ENCODE results near the gene TSPAN13. TPM values are rescaled to one million over a fixed set of nuclear protein-coding genes. Genes with fewer than 3 reads are reported as not detected.

The TSPAN13 gene
- total and polyA plus RNA-seq, 2 of the 4 experiments (the other 2 are of a cell fraction) = 3.0 to 5.0 TPM

- no peak overlapping the region for H3K4me3 ChIP-seq (ENCODE audit: insufficient read depth, low read depth, low read length)
- BruUV-seq (replicated peaks) = no TSS peak
- no peak overlapping the region for H2BK120ac ChIP-seq (ENCODE audit: low read depth, low read length)
- H3K14ac ChIP-seq (replicated peaks; ENCODE audit: low read depth, low read length) = no peak overlapping the region
- H4K91ac ChIP-seq (ENCODE audit: insufficient read depth, low read depth, low read length) = no peak overlapping the region
- dilution Hi-C loops (cut with HindIII; ENCODE audit: low sequenced_read_pairs, unreplicated experiment) (no loop called here), in situ Hi-C loops (cut with MboI; ENCODE audit: low sequenced_read_pairs) (no loop called here), intact Hi-C loops (cut with micrococcal nuclease) (no loop called here)
- DNase-seq (no peak), ATAC-seq (ENCODE audit: low read depth) (no peak)
- H2BK15ac ChIP-seq (ENCODE audit: low read depth, low read length) = no peak overlapping the region
- H3K27ac ChIP-seq (ENCODE audit: insufficient read depth, low read length) = no peak overlapping the region
- no peak overlapping the region for H3K9ac ChIP-seq (ENCODE audit: low read depth, low read length)
- no peak overlapping the region for H2BK20ac ChIP-seq (ENCODE audit: low read depth, low read length)
- no peak overlapping the region for H3K18ac ChIP-seq (ENCODE audit: low read depth, low read length)
- no peaks in the 10 kb centered on the region for H3K27me3 ChIP-seq (ENCODE audit: control insufficient read depth, insufficient read depth, low read length)
- no peaks in the 10 kb centered on the region for H4K20me1 ChIP-seq (ENCODE audit: insufficient read depth, low read length)
- CTCF ChIA-PET = no interaction called here
- no peak overlapping the region for H4K8ac ChIP-seq (ENCODE audit: low read depth in 2 of 2, low read length in 2 of 2)
- WGBS, 2 experiments (ENCODE audit: extremely low coverage in 2 of 2, insufficient read length in 1 of 2) = no CpG with 5 or more reads among the region's 3 CpGs
- POLR2A ChIA-PET (ENCODE audit: unreplicated experiment) = interaction anchor here (0.6 kb wide), 1 partner anchor 84 kb away, joined by 3 read pairs; no protein-coding TSS in a partner anchor
- H3K4ac ChIP-seq (ENCODE audit: low read depth, low read length) = no peak overlapping the region
- no peak overlapping the region for H4K5ac ChIP-seq (ENCODE audit: low read depth, low read length)
- no peak overlapping the region for H2AK5ac ChIP-seq (ENCODE audit: low read depth, low read length)
- no peaks in the 10 kb centered on the region for H3K36me3 ChIP-seq (ENCODE audit: control insufficient read depth, insufficient read depth, low read length)
- H2BK5ac ChIP-seq (ENCODE audit: low read depth, low read length, poor library complexity, severe bottlenecking) = no peak overlapping the region
- no peak overlapping the region for H3K56ac ChIP-seq (ENCODE audit: extremely low read depth, insufficient read depth, low read length)
- H2AFZ ChIP-seq (replicated peaks; ENCODE audit: low read length, poor library complexity) = no peak overlapping the region
- TF ChIP-seq USF2 (IDR thresholded peaks at IDR 0.05; ENCODE audit: low read depth, low read length) = no peak
- TF ChIP-seq RCOR1 (IDR thresholded peaks at IDR 0.05; ENCODE audit: insufficient replicate concordance, low read length) = no peak
- no peak for TF ChIP-seq MAZ (IDR thresholded peaks at IDR 0.05; ENCODE audit: borderline replicate concordance, low read depth, low read length)
- no peak for TF ChIP-seq POLR2A (IDR thresholded peaks at IDR 0.05; ENCODE audit: low read depth, low read length)
- TF ChIP-seq FOS (IDR thresholded peaks at IDR 0.05; ENCODE audit: low read depth, low read length) = no peak
- TF ChIP-seq RFX5 (IDR thresholded peaks at IDR 0.05; ENCODE audit: low read depth, low read length) = no peak
- no peak for TF ChIP-seq SMC3 (IDR thresholded peaks at IDR 0.05; ENCODE audit: low read depth, low read length)
- no peak for TF ChIP-seq MXI1 (IDR thresholded peaks at IDR 0.05; ENCODE audit: borderline replicate concordance, low read depth, low read length)
- TF ChIP-seq CHD1 (IDR thresholded peaks at IDR 0.05; ENCODE audit: low read depth, low read length) = no peak
- H3K79me1 ChIP-seq (ENCODE audit: low read depth in 1 of 2, low read length in 2 of 2) = no peaks in the 10 kb centered on the region
- no peak overlapping the region for H2AK9ac ChIP-seq (replicated peaks; ENCODE audit: low read depth, low read length, poor library complexity)
- H3K4me1 ChIP-seq (ENCODE audit: control insufficient read depth, insufficient read depth, low read length) = peaks cover 3% of the 10 kb centered on the region
- no peaks in the 10 kb centered on the region for H3K9me3 ChIP-seq (ENCODE audit: control insufficient read depth, insufficient read depth, low read length)
- H3K23ac ChIP-seq (ENCODE audit: low read depth, low read length) = no peak overlapping the region
- H3K9me1 ChIP-seq (ENCODE audit: insufficient read depth, low read length) = peaks cover 6% of the 10 kb centered on the region; the same call in 1 of the 2 replicates
- no peak overlapping the region for H3K4me2 ChIP-seq (ENCODE audit: low read depth, low read length)
These were observed 13.0 kb upstream of the TSPAN13 start for GRCh38 chr7:16740623-16740953.
